Heart left ventricle (tissue), 13 donors: ENCODE results near the gene SPI1.

Experiments
- CTCF ChIP-seq, 12 donors: fragments of 200-600 bp; sonication (generic) in 4 of 12; IDR thresholded peaks; one replicate each; pipeline versions ENCODE4 v1.5.0 to v1.8.0; 2018 to 2022; ENCODE audit warnings: antibody characterized with exemption in 12 of 12, mild to moderate bottlenecking in 5 of 12
- POLR2A ChIP-seq, 2 donors: fragments of 450-650 bp; IDR thresholded peaks; one replicate each; pipeline ENCODE4 v1.6.1; 2017; ENCODE audit warnings: antibody characterized with exemption in 2 of 2, mild to moderate bottlenecking in 2 of 2, moderate library complexity in 2 of 2
- donor health status: ischemic (EF 13 %, LVEDD 7.1; RV severe dilation, severe dysfunction).
- donor health status: DM: no; HTN: yes; CAD: no.
- donor health status: DM: no; HTN: no; CAD: no.
- donor health status: ischemic (EF 25% LVEDD 6.9; RV normal size, moderate dysfunction).
- donor health status: ischemic (EF 25% LVEDD 5.7; RV mildly dilated, moderate dysfunction).
- donor health status: ischemic (EF 35%, LVEDD 5.7; RV mildly dilated, moderate dysfunction).
- donor health status: nonischemic (EF 11% LVEDD 7.7; RV severe dilation, severe dysfunction).
- donor health status: DM: yes; HTN: yes; CAD: no.
- donor health status: PGD.
- donor health status: ischemic (EF 29% LVEDD 5.4; RV normal size, mild dysfunction).
- donor health status: nonischemic (EF 23%, LVEDD 6.1; RV moderate dilation, normal function).

GRCh38 chr11:47409440-47410369 is 31.4 kb upstream of the SPI1 start:
- TF ChIP-seq CTCF (IDR thresholded peaks at IDR 0.05) (no peak), POLR2A (IDR thresholded peaks at IDR 0.05) (no peak)
